ENCODE data around the gene CSTA.
A peak's percentile ranks its signal among the peaks of the same experiment; 100 is the strongest.

The CSTA gene

GRCh38 chr3:122383771-122384697 lies 59.0 kb downstream of the CSTA start, which contains the start of gene FAM162A:
Gene FAM162A, plus strand, starts transcription at chr3:122384182. Its CDS starts 84 bp downstream, at chr3:122384266.
- TF ChIP-seq EZH2 (IDR thresholded peaks at IDR 0.05; ENCODE audit: borderline replicate concordance, low read length) (no peak), CTCF (IDR thresholded peaks at IDR 0.05; ENCODE audit: low read length) (peak; percentile 82)
- Histone ChIP-seq H3F3A (ENCODE audit: insufficient read depth, low read length) (no peaks in the 10 kb centered on the region; the same call in 1 of the 2 replicates), H3K4me1 (ENCODE audit: insufficient read depth, low read length, severe bottlenecking) (peaks cover 54% of the 10 kb centered on the region), H3K79me2 (ENCODE audit: insufficient read depth, low read length) (peaks cover 49% of the 10 kb centered on the region), H4K20me1 (ENCODE audit: insufficient read depth, low read length) (no peaks in the 10 kb centered on the region), H3K4me2 (ENCODE audit: low read length) (peak within 1 kb of the TSS; percentile 98), H3K4me3 (ENCODE audit: low read depth, low read length, poor library complexity, severe bottlenecking) (peak within 1 kb of the TSS; percentile 89), H3K9me3 (ENCODE audit: low read length) (no peaks in the 10 kb centered on the region), H2AFZ (ENCODE audit: low read length) (peak within 1 kb of the TSS; percentile 90), H3K9me2 (ENCODE audit: low read depth, low read length) (no peaks in the 10 kb centered on the region), H3K36me3 (ENCODE audit: insufficient read depth, low read length) (peaks cover 19% of the 10 kb centered on the region; the same call in 1 of the 2 replicates), H3K27ac (ENCODE audit: low read depth, low read length, poor library complexity, severe bottlenecking) (peak within 1 kb of the TSS; percentile 76), H3K27me3 (ENCODE audit: insufficient read depth, low read length) (no peaks in the 10 kb centered on the region), H3K9ac (ENCODE audit: low read length) (peak within 1 kb of the TSS; percentile 89)

GRCh38 chr3:122387709-122388108 lies 62.7 kb downstream of the CSTA start:
- H3K4me3 ChIP-seq (ENCODE audit: low read depth, low read length, poor library complexity, severe bottlenecking) = no peak overlapping the region
- H3K9ac ChIP-seq (ENCODE audit: low read length) = no peak overlapping the region
- H3K27me3 ChIP-seq (ENCODE audit: insufficient read depth, low read length) = no peaks in the 10 kb centered on the region
- no peak overlapping the region for H3K27ac ChIP-seq (ENCODE audit: low read depth, low read length, poor library complexity, severe bottlenecking)
- H3K36me3 ChIP-seq (ENCODE audit: insufficient read depth, low read length) = peaks cover 19% of the 10 kb centered on the region; the same call in 1 of the 2 replicates
- H3K79me2 ChIP-seq (ENCODE audit: insufficient read depth, low read length) = peaks cover 37% of the 10 kb centered on the region
- no peak overlapping the region; the same call in 1 of the 2 replicates for H3K4me2 ChIP-seq (ENCODE audit: low read length)
- peaks cover 46% of the 10 kb centered on the region for H3K4me1 ChIP-seq (ENCODE audit: insufficient read depth, low read length, severe bottlenecking)
- TF ChIP-seq CTCF (IDR thresholded peaks at IDR 0.05; ENCODE audit: low read length) (peak; percentile 4; the same call in 1 of the 2 replicates), EZH2 (IDR thresholded peaks at IDR 0.05; ENCODE audit: borderline replicate concordance, low read length) (no peak)
- no peak overlapping the region for H2AFZ ChIP-seq (ENCODE audit: low read length)
- no peaks in the 10 kb centered on the region for H3K9me3 ChIP-seq (ENCODE audit: low read length)
- H3F3A ChIP-seq (ENCODE audit: insufficient read depth, low read length) = no peaks in the 10 kb centered on the region; the same call in 1 of the 2 replicates
- no peaks in the 10 kb centered on the region for H4K20me1 ChIP-seq (ENCODE audit: insufficient read depth, low read length)
- no peaks in the 10 kb centered on the region for H3K9me2 ChIP-seq (ENCODE audit: low read depth, low read length)

GRCh38 chr3:122389197-122389596 lies 64.1 kb downstream of the CSTA start:
- Histone ChIP-seq H3K4me2 (ENCODE audit: low read length) (no peak overlapping the region), H3K4me1 (ENCODE audit: insufficient read depth, low read length, severe bottlenecking) (peaks cover 41% of the 10 kb centered on the region), H3K9ac (ENCODE audit: low read length) (no peak overlapping the region), H3K79me2 (ENCODE audit: insufficient read depth, low read length) (peaks cover 35% of the 10 kb centered on the region; the same call in 1 of the 2 replicates), H4K20me1 (ENCODE audit: insufficient read depth, low read length) (no peaks in the 10 kb centered on the region), H3K4me3 (ENCODE audit: low read depth, low read length, poor library complexity, severe bottlenecking) (no peak overlapping the region), H2AFZ (ENCODE audit: low read length) (no peak overlapping the region), H3F3A (ENCODE audit: insufficient read depth, low read length) (no peaks in the 10 kb centered on the region; the same call in 1 of the 2 replicates), H3K27ac (ENCODE audit: low read depth, low read length, poor library complexity, severe bottlenecking) (no peak overlapping the region), H3K36me3 (ENCODE audit: insufficient read depth, low read length) (peaks cover 29% of the 10 kb centered on the region), H3K27me3 (ENCODE audit: insufficient read depth, low read length) (no peaks in the 10 kb centered on the region), H3K9me3 (ENCODE audit: low read length) (no peaks in the 10 kb centered on the region), H3K9me2 (ENCODE audit: low read depth, low read length) (no peaks in the 10 kb centered on the region)
- TF ChIP-seq CTCF (IDR thresholded peaks at IDR 0.05; ENCODE audit: low read length) = no peak
- TF ChIP-seq EZH2 (IDR thresholded peaks at IDR 0.05; ENCODE audit: borderline replicate concordance, low read length) = no peak
